SK-N-SH (cell line): Measurements from ENCODE around the gene TPP2. TPM values are rescaled to one million over a fixed set of nuclear protein-coding genes. Genes with fewer than 3 reads are reported as not detected.

Source experiments
- CTCF ChIA-PET: fragments of 300-600, 350-600 bp; formaldehyde crosslinking; extraction: SDS; loops from one replicate; lab custom pipeline; 2021; lab: Yijun Ruan, JAX
- POLR2A ChIA-PET: fragments of 350-600 bp; sonication (Branson Sonifier 250); formaldehyde crosslinking; extraction: SDS; loops from one replicate; lab custom pipeline; 2020; ENCODE audit warnings: antibody characterized with exemption, inconsistent platforms; lab: Yijun Ruan, JAX
- DNase-seq: peaks from one replicate; pipeline ENCODE4 v3.0.0; 2012
- H2AFZ ChIP-seq: fragments of 200-600 bp; sonication (generic); 2 replicates; pipeline ENCODE4 v1.8.1; 2016; ENCODE audit warnings: antibody characterized with exemption, mild to moderate bottlenecking, low read depth
- H3F3A ChIP-seq: fragments of 200-600 bp; sonication (generic); replicated peaks from 2 replicates; pipeline ENCODE3; 2016; ENCODE audit warnings: antibody characterized with exemption, mild to moderate bottlenecking; ENCODE audit not compliant: insufficient read depth
- H3K27ac ChIP-seq, 2 experiments: fragments of 200-500 bp in 1 of 2; fragments of 200-600 bp in 1 of 2; sonication (Bioruptor generic) in 1 of 2; sonication (generic), shearing (Covaris generic) in 1 of 2; 2 replicates each; pipeline versions ENCODE4 v1.5.1 to v1.6.1; 2014 to 2016; ENCODE audit warnings: low read depth in 2 of 2, inconsistent platforms in 1 of 2, low read length in 1 of 2, mild to moderate bottlenecking in 1 of 2, mixed read lengths in 1 of 2
- H3K27me3 ChIP-seq: fragments of 200-600 bp; sonication (generic), shearing (Covaris generic); 2 replicates; pipeline ENCODE4 v1.6.1; 2016; ENCODE audit warnings: mixed run types; ENCODE audit not compliant: insufficient read depth
- H3K36me3 ChIP-seq, 2 experiments: fragments of 200-500 bp in 1 of 2; fragments of 200-600 bp in 1 of 2; sonication (Bioruptor generic) in 1 of 2; sonication (generic) in 1 of 2; replicated peaks in 1 of 2; 2 replicates each; pipeline versions ENCODE3 to v1.5.1; 2014 to 2016; ENCODE audit warnings: low read length in 1 of 2, mild to moderate bottlenecking in 1 of 2; ENCODE audit not compliant: insufficient read depth in 2 of 2, control insufficient read depth in 1 of 2
- H3K4me1 ChIP-seq, 2 experiments: fragments of 200-500 bp in 1 of 2; fragments of 200-600 bp in 1 of 2; sonication (Bioruptor generic) in 1 of 2; sonication (generic), shearing (Covaris generic) in 1 of 2; 2 replicates each; pipeline versions ENCODE4 v1.5.1 to v1.6.1; 2014 to 2016; ENCODE audit warnings: low read depth in 1 of 2, low read length in 1 of 2, mixed run types in 1 of 2; ENCODE audit not compliant: insufficient read depth in 2 of 2, control insufficient read depth in 1 of 2
- H3K4me2 ChIP-seq: fragments of 200-600 bp; sonication (generic), shearing (Covaris generic); 2 replicates; pipeline ENCODE4 v1.6.1; 2017; ENCODE audit warnings: mixed run types
- H3K4me3 ChIP-seq, 2 experiments: fragments of 200-500 bp in 1 of 2; fragments of 200-600 bp in 1 of 2; sonication (Bioruptor generic) in 1 of 2; sonication (generic), shearing (Covaris generic) in 1 of 2; 2 replicates each; pipeline versions ENCODE4 v1.5.1 to v1.8.1; 2014 to 2016; ENCODE audit warnings: low read depth in 2 of 2, inconsistent platforms in 1 of 2, low read length in 1 of 2, mild to moderate bottlenecking in 1 of 2, mixed read lengths in 1 of 2, moderate library complexity in 1 of 2
- H3K79me2 ChIP-seq: fragments of 200-600 bp; sonication (generic); 2 replicates; pipeline ENCODE4 v1.8.1; 2017; ENCODE audit warnings: mild to moderate bottlenecking; ENCODE audit not compliant: insufficient read depth
- H3K9ac ChIP-seq: fragments of 200-600 bp; sonication (generic); 2 replicates; pipeline ENCODE4 v1.6.1; 2017; ENCODE audit warnings: mixed run types
- H3K9me2 ChIP-seq: fragments of 200-600 bp; sonication (generic); 2 replicates; pipeline ENCODE4 v1.6.1; 2017; ENCODE audit warnings: mixed run types
- H3K9me3 ChIP-seq: fragments of 200-600 bp; sonication (generic); 2 replicates; pipeline ENCODE4 v1.6.1; 2017; ENCODE audit warnings: mixed run types, mild to moderate bottlenecking, moderate library complexity
- H4K20me1 ChIP-seq: fragments of 200-600 bp; sonication (generic); 2 replicates; pipeline ENCODE4 v1.6.1; 2017; ENCODE audit warnings: mild to moderate bottlenecking, mixed run types; ENCODE audit not compliant: insufficient read depth
- FOXM1 ChIP-seq: IDR thresholded peaks from 2 replicates; pipeline ENCODE4 v1.4.0; 2012; ENCODE audit warnings: low read depth, mild to moderate bottlenecking
- JUND ChIP-seq: IDR thresholded peaks from 2 replicates; pipeline ENCODE4 v1.4.0; 2012
- TCF12 ChIP-seq: IDR thresholded peaks from 2 replicates; pipeline ENCODE4 v1.4.0; 2012
- TEAD4 ChIP-seq: IDR thresholded peaks from 2 replicates; pipeline ENCODE4 v1.4.0; 2012; ENCODE audit warnings: mild to moderate bottlenecking, borderline replicate concordance; ENCODE audit not compliant: insufficient read depth
- YY1 ChIP-seq: IDR thresholded peaks from 2 replicates; pipeline ENCODE4 v1.4.0; 2012; ENCODE audit warnings: low read depth, mild to moderate bottlenecking
- WGBS: methylation state at CpG from one replicate; pipeline ENCODE4 v1.1.6; 2017; ENCODE audit warnings: low lambda C conversion rate; 5-methylcytosine and 5-hydroxymethylcytosine counted together
- polyA plus RNA-seq, 3 experiments: library from polyadenylated mRNA; depleted of rRNA; stranded (reverse); fragments of >200 nt; gene quantifications; 2 replicates each; pipeline ENCODE4 v1.2.3, GENCODE V29; 2012
- TF ChIP-seq, protein P1 (sequence below): IDR thresholded peaks from 2 replicates; pipeline ENCODE4 v1.6.1; 2012; ENCODE audit warnings: mild to moderate bottlenecking, low read depth, low read length, moderate library complexity

TPP2 gene
- polyA plus RNA-seq, 1 of the 3 experiments (the other 2 are of a cell fraction): 8.3 TPM

- WGBS: 95% methylated on average over 6 of the region's 6 CpGs
- Histone ChIP-seq H3K36me3 (peaks cover 79 to 95% of the 10 kb centered on the region in 2 experiments), H3F3A (no peaks in the 10 kb centered on the region), H4K20me1 (no peaks in the 10 kb centered on the region), H2AFZ (no peak overlapping the region), H3K27me3 (no peaks in the 10 kb centered on the region), H3K27ac (no peak overlapping the region), H3K9ac (no peak overlapping the region), H3K79me2 (no peaks in the 10 kb centered on the region), H3K4me2 (no peak overlapping the region), H3K4me1 (no peaks in the 10 kb centered on the region), H3K4me3 (no peak overlapping the region), H3K9me2 (no peaks in the 10 kb centered on the region), H3K9me3 (no peaks in the 10 kb centered on the region)
- TF ChIP-seq TEAD4 (no peak), JUND (no peak)
- TF ChIP-seq, protein P1, sequence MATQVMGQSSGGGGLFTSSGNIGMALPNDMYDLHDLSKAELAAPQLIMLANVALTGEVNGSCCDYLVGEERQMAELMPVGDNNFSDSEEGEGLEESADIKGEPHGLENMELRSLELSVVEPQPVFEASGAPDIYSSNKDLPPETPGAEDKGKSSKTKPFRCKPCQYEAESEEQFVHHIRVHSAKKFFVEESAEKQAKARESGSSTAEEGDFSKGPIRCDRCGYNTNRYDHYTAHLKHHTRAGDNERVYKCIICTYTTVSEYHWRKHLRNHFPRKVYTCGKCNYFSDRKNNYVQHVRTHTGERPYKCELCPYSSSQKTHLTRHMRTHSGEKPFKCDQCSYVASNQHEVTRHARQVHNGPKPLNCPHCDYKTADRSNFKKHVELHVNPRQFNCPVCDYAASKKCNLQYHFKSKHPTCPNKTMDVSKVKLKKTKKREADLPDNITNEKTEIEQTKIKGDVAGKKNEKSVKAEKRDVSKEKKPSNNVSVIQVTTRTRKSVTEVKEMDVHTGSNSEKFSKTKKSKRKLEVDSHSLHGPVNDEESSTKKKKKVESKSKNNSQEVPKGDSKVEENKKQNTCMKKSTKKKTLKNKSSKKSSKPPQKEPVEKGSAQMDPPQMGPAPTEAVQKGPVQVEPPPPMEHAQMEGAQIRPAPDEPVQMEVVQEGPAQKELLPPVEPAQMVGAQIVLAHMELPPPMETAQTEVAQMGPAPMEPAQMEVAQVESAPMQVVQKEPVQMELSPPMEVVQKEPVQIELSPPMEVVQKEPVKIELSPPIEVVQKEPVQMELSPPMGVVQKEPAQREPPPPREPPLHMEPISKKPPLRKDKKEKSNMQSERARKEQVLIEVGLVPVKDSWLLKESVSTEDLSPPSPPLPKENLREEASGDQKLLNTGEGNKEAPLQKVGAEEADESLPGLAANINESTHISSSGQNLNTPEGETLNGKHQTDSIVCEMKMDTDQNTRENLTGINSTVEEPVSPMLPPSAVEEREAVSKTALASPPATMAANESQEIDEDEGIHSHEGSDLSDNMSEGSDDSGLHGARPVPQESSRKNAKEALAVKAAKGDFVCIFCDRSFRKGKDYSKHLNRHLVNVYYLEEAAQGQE: no peak
- CTCF ChIA-PET: interaction anchor here (1.0 to 1.1 kb wide), 2 partner anchors 16 to 21 kb away, joined by 3 read pairs; no protein-coding TSS in a partner anchor
- DNase-seq: no peak
- POLR2A ChIA-PET: no interaction called here
Observed at GRCh38 chr13:102642475-102642874, 45.7 kb downstream of the TPP2 start.

- no peak overlapping the region for H2AFZ ChIP-seq
- H3K27me3 ChIP-seq: no peaks in the 10 kb centered on the region
- no peaks in the 10 kb centered on the region for H4K20me1 ChIP-seq
- TF ChIP-seq TCF12: 0 out of 2 replicates have a peak, but pooled peaks have one; percentile 4
- TF ChIP-seq YY1: no peak
- no peak for TF ChIP-seq FOXM1
- H3K27ac ChIP-seq: no peak overlapping the region
- H3K79me2 ChIP-seq: no peaks in the 10 kb centered on the region
- WGBS: 92% methylated on average over 1 of the region's 1 CpG
- no peaks in the 10 kb centered on the region for H3K9me3 ChIP-seq
- H3K36me3 ChIP-seq: peaks cover 68 to 93% of the 10 kb centered on the region in 2 experiments
- ChIA-PET POLR2A (interaction anchor here (1.3 kb wide), 1 partner anchor 47 kb away, joined by 3 read pairs; the partner anchor contains the start of gene TPP2), CTCF (interaction anchor here (1.1 to 1.6 kb wide), 2 partner anchors 17 to 81 kb away, joined by 3 to 4 read pairs; no protein-coding TSS in a partner anchor)
- H3K4me2 ChIP-seq: no peak overlapping the region
- H3K4me3 ChIP-seq: no peak overlapping the region
- no peaks in the 10 kb centered on the region for H3K9me2 ChIP-seq
- no peaks in the 10 kb centered on the region for H3F3A ChIP-seq
- no peaks in the 10 kb centered on the region for H3K4me1 ChIP-seq
- no peak overlapping the region for H3K9ac ChIP-seq
- DNase-seq: no peak
Observed at GRCh38 chr13:102643656-102644055, 46.9 kb downstream of the TPP2 start.

DNA sequence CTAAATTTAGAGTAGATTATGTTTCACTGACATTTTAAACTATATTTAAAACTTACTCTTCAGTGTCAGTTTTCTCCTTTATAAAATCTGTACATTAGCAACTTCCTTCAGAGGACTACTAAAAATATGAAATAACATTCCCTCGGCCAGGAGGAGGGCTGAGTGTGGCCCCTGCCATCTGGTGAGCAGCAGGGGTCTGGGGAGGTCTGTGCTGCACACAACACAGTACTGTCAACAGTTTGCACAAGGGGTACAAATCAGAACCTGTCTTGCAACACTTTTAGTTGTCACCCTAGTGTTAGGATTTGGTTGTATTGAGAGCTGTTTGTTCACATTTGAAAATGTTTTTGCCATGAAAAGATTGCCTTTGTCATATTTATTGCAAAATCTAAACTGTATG lies 48.9 kb downstream of the TPP2 start:
- Histone ChIP-seq H3K4me1 (peaks cover 0 to 1% of the 10 kb centered on the region in 2 experiments; a peak in 1 of 4 replicates), H3K9me3 (no peaks in the 10 kb centered on the region), H2AFZ (no peak overlapping the region), H3K79me2 (no peaks in the 10 kb centered on the region), H3K9me2 (no peaks in the 10 kb centered on the region), H3K36me3 (peaks cover 74 to 97% of the 10 kb centered on the region in 2 experiments), H3K4me3 (no peak overlapping the region)
- CTCF ChIA-PET: interaction anchor here (0.6 kb wide), 1 partner anchor 29 kb away, joined by 3 read pairs; no protein-coding TSS in a partner anchor
- TF ChIP-seq FOXM1: no peak
- TF ChIP-seq, protein P1: no peak
- TF ChIP-seq, all 33 proteins: peak for 0
- no peak overlapping the region for H3K4me2 ChIP-seq
- peaks cover 12% of the 10 kb centered on the region for H3F3A ChIP-seq
- no peak overlapping the region for H3K27ac ChIP-seq
- 95% methylated on average over 1 of the region's 1 CpG for WGBS
- POLR2A ChIA-PET: no interaction called here
- no peak for DNase-seq
- H3K9ac ChIP-seq: no peak overlapping the region
- no peaks in the 10 kb centered on the region for H4K20me1 ChIP-seq
- H3K27me3 ChIP-seq: no peaks in the 10 kb centered on the region
